A172 (cell line): ENCODE measurements around the gene APLNR. TPM values are rescaled to one million over a fixed set of nuclear protein-coding genes. Genes with fewer than 3 reads are reported as not detected.
A peak's percentile ranks its signal among the peaks of the same experiment; 100 is the strongest.
"Not testable (repeated sequence)": the region's sequence is repeated elsewhere in the genome, so short reads cannot be mapped to it uniquely, and the experiment has no call there.

ENCODE experiments used
- DNase-seq: peaks from one replicate; pipeline ENCODE4 v3.0.0-alpha.2; 2015; ENCODE audit warnings: low spot score
- total RNA-seq: library from RNA; depleted of rRNA; stranded (reverse); fragments of >200 nt; shearing (Covaris generic); gene quantifications from 2 replicates; pipeline ENCODE4 v1.2.3, GENCODE V29; 2014; rRNA removed

APLNR gene
- total RNA-seq: 0.03 TPM in 1 of 2 replicates, not detected in the other

DNA sequence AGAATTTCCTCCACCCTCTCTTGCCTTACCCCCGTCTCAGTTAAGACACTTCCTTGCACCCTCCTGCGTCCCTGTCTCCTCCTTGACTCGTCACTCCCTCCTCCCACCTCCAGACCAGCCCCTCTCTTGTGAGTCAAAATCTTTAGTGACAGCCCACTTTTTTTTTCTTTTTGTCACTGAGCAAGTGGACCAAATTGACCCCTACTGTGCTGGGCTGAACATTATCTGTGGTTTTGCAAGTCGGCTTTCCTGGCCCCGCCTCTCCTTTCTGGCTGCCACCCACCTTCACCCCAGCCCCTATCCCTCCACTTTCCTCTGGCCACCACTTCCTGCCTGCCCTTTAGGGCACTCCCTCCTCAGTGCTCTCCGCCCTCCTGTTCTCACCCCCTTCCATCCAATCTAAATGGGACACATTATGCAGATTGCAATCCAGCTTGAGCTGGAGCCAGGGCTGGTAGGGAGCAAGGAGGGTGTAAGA, at the start of gene APLNR:
Gene APLNR, minus strand, starts transcription at position 47 of the 478 bp plus-strand sequence. CDS start 246 bp downstream, outside the sequence.
- peak; percentile 10 for DNase-seq

DNA sequence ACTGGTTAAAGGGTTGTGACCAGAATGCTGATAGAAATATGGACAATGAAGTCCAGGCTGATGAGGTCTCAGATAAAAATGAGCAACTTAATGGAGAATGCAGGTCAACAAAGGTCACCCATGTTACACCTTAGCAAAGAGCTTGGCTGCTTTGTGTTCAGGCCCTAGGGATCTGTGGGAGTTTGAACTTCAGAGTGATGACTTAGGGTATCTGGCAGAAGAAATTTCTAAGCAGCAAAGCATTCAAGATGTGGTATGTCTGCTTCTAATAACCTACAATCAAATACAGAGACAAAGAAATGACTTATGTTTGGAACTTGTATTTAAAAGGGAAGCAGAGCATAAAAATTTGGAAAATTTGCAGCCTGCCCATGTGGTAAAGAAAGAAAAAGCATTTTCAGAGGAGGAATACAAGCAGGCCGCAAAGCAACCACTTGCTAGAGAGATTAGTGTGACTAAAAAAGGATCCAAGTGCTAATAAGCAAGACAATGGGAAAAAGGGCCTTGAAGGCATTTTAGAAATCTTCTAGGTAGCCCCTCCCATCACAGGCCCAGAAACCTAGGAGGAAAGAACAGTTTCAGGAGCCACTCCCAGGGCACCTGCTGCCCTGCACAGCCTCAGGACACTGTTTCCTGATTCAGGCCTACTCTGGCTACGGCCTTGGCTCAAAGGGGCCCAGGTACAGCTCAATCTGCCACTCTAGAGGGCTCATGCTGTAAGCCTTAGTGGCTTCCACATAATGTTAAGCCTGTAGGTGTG, 46.4 kb upstream of the APLNR start:
- no peak for DNase-seq

DNA sequence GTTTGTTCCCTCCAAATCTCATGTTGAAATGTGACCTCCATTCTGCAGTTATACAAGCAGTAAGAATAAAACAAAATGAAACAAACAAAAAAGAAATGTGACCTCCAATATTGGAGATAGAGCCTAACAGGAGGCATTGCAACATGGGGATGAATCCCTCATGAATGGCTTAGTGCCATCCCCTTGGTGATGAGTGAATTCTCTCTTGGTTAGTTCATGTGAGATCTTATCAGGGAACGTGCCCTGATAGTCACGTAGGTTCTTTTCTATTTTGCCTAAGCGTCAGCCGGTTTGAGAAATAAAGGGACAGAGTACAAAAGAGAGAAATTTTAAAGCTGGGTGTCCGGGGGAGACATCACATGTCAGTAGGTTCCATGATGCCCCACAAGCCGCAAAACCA, 44.5 kb upstream of the APLNR start:
- not testable (repeated sequence) for DNase-seq

DNA sequence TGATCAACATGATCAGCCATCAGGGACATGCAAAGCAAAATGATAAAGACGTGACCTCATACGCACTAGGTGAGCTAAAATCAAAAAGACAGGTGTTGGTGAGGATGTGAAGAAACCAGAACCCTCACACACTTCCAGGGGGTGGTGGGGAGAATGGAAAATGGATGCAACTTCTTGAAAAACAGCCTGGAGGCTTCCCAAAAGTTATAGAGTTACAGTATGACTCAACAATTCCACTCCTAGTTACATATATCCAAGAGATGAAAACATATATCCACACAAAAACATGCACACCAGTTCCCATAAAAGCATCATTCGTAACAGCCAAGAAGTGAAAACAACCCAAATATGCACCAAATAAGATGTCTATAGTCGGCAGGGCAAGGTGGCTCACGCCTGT, 42.1 kb upstream of the APLNR start:
- no peak for DNase-seq

DNA sequence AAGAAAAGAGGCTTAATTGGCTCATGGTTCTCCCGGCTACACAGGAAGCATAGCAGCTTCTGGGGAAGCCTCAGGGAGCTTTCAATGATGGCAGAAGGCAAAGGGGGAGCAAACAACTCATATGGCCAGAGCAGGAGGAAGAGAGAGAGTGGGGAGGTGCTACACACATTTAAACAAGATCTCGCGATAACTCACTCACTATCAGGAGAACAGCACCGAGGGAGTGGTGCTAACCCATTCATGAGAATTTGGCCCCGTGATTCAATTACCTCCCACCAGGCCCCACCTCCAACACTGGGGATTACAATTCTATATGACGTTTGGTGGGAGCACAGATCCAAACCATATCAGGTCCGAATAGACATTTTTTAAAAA, 41.7 kb upstream of the APLNR start:
- DNase-seq: no peak

DNA sequence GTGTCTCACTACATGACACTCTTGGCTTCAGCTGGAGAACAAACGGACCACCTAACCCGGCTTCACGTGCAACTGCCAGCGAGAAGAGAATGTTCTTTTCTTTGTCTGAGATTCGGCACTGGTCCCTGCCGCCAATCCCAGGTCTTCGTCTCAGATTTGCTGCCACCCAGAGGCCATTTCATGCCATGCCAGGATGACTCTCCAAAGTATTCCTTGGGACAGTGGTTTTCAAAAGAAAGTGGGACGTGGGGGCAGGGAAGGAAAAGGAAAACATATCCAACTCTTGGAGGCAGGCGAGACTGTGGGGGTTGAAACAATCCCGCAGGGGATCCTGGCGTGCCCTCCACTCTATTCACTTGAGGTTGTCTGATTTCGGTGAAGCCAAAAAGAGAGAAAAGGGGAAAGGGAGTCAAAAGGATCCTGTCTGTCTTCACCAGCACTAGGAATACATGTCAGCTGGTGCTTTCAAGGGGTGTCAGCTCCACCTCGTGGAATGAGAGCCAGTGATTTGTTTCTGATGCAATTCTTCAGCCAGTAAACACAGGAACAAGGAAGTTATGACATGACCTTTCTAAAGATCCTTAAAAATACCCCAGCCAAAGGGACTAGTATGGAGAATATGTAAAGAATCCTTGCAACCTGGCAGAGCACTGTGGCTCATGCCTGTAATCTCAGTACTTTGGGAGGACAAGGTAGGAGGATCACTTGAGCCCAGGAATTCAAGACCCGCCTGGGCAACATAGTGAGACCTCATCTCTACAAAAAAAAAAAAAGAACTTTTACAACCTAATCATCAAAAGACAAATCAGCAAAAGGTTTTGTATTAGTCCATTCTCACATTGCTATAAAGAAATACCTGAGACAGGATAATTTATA, 41.0 kb upstream of the APLNR start:
- peak; percentile 70 for DNase-seq

DNA sequence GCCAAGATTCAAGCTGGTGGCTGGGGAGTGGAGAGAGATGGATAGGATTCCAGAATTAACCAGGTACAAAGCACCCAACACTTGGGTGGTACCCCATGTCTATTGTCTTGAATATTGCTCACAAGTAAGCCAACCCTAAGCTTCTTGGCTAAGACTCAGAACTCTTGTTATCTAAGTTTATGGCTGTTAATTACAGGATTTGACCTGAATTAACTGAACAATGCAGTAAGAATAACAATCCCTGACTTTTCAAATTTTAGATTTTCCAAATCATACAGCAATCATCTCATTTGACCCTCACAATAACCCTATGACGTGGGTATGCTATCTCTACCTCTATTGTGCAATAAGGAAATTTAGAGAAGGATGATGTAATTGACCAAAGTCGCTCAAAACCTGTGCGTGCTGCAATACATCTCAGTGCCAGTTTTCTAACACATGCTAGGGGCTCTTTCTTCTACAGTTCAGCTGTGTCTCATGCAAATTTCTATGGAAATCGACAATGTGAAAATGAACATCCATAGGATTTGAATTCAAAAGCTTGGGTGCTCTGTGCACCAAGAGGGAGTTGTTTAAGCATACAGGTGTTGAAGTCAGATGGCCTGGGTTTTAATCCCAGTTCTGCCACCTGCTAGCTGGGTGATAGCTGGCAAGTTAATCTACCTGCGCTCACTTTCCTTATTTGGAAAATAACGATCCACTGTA, 40.1 kb upstream of the APLNR start:
- DNase-seq: no peak

DNA sequence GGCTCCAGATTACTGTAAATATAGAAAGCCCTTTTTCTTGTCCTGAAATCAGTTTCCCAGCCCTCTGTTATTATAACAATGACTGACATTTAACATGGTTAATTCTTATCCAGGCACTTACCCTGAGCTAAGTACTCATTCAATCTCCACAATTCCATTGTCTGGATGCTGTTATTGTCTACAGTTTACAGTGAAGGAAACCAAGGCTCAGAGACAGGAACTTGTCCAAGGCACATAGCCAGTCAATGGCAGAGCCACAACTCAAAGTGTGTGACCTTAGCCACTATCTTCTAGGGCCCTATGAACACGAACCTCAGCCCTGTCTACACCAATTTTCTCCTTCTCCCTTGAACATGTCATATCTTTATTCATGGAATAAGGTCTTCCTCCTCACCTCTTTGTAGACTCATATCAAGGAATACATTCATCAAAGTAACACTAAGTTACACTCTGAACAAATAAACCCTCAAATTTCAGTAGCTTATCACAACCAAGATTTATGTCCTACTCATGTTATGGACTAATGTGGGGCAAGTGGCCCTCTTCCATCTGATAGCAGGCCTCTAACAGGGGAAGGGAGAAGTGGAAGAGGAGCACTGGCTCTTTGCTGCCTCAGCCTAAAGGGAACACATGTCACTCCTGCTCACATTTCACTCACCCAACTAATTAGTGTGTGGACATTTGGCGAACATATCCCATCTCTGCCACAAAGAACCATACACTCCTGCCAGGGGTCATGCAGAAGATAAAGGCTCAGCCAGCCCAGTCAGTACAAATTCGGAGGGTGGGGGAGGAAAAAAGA, 39.3 kb upstream of the APLNR start:
- no peak for DNase-seq

DNA sequence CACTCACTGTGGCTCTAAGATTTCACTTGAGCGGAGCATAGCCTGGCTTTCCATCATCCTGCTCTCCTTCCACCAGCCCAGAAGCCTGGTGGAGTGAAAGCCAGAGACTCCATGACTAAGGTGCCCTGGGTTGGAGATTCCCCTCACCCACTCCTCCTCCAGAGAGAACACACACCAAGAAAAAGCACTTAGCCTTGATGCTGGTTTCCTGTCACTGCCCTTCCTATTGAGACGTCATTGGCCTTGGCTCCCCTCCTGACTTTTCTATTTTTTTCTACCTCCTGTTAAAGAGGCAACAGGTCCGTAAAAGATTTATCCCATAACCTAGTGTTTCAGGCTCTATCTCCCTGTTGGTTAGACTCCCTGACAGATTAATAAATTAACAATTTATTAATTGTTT, 38.5 kb upstream of the APLNR start:
- no peak for DNase-seq

DNA sequence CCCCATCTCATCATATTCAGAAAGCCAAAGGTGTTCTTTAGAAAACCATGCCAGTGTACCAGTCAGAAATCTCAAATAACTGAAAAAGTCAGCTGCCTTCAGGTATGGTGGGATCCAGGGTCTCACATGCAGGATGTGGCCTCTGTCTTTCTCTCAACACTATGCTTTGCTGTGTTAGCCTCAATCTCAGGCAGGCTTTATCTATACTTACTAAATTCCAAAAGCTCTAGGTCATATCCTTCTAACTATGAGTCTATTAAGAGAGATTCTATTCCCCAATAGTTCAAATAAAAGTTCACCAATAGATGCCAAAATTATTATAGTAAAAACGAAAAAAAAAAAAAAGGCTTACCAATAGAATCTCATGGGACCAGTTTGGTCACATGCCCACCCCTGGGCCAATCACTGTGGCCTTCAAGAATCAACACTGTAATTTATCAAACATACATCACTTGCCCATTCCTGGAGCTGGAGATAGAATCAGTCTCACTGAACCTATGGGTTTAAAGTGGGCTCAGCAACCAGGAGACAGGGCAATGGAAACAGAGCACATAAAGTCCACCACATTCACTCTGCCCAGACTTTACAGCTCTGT, 38.0 kb upstream of the APLNR start:
- DNase-seq: no peak

DNA sequence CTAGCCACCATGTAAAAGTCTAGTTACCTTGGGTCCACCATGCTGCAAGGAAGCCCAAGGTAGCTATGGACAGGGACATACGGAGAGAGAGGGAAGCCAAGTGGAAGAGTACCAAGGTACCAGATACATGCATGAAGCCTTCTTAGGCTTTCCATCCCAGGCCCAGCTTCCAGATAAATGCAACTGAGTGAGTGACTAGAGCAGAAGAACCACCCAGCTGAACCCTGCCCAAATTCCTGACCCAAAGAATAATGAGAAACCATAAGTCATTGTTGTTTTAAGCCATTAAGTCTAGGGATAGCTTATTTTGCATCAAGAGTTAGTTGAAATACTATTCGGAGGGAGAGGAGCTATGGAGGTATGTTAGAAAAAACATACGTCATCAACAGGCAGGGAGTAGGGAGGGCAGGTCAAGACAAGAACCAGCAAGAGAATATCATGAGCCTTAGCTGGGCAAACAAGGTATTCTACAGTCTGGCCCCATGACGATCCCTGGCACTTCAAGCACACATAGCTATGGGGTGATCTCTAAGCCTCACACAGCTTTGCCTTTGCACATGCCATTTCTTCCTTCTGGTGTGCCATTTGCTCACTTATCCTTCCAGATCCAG, 36.5 kb upstream of the APLNR start:
- no peak for DNase-seq

DNA sequence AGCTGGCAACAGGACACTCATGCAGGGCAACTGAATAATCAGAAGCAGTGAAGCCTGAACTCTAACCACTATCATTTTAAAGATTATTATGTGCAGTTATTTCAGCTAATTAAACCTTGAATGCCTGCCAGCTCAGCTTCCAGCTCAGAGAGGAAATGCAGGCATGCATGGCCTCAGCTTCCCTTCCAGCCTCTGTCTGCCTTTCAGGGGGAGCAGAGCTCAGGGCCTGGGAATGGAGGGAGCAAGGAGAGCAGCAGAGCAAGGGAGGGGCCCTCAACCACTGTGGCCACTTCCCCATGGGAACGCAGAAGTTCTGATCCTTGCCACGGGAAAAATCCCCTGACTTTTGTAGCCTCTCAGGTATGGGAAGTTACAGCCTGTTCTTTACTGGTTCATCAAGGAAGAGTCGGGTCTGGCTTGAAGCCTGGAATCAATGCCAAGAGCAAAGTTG, 32.5 kb upstream of the APLNR start:
- no peak for DNase-seq

DNA sequence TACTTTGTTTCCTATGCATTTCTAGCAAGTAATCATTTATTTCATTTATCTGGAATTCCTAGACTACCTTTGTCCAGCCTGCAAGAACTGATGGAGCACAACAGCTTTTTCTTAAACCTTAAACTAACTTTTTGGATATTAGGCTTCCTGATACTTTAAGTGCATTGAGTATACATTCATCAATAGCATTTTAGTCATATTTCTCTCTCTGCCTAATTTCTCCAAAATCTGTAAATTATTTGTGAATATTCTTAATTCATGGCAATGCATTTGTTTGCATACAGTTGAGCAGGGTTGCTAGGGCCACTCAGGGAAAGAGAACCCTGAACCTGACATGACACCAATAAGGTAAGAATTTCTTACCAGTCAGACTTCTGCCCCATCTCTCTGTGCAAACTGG, 29.1 kb upstream of the APLNR start:
- no peak for DNase-seq

DNA sequence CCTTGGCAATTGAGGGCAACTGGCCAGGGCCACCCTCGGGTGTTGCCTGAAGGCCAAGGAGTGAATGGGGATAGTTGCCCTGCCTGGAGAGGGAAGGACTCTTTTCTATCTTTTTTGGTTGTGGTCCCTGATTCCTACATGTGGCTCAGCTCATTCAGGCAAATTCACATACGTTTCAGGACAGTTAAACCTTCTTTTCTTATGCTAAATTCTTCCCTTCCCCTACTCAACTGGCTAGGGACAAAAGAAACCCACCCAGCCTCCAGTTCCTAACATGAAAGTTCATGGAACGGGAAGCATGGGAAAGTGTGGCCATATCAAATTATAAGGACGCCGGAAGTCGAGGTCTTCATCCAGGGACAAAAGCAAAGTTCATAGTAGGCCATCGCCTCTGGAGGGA, 26.3 kb upstream of the APLNR start:
- no peak for DNase-seq

DNA sequence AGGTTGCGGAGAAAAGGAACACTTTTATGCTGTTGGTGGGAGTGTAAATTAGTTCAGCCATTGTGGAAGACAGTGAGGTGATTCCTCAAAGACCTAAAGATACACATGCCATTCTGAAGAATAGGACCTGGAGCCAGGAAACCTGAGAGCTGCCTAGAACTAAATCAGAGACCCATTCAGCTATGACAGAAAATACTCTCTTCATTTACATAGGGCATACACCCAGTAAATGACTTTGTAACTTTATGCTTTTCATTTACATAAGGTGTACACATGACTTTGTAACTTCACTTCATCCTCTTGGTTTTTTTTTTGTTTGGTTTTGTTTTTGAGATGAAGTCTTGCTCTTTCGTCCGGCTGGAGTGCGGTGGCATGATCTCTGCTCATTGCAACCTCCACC, 25.1 kb upstream of the APLNR start:
- DNase-seq: no peak

DNA sequence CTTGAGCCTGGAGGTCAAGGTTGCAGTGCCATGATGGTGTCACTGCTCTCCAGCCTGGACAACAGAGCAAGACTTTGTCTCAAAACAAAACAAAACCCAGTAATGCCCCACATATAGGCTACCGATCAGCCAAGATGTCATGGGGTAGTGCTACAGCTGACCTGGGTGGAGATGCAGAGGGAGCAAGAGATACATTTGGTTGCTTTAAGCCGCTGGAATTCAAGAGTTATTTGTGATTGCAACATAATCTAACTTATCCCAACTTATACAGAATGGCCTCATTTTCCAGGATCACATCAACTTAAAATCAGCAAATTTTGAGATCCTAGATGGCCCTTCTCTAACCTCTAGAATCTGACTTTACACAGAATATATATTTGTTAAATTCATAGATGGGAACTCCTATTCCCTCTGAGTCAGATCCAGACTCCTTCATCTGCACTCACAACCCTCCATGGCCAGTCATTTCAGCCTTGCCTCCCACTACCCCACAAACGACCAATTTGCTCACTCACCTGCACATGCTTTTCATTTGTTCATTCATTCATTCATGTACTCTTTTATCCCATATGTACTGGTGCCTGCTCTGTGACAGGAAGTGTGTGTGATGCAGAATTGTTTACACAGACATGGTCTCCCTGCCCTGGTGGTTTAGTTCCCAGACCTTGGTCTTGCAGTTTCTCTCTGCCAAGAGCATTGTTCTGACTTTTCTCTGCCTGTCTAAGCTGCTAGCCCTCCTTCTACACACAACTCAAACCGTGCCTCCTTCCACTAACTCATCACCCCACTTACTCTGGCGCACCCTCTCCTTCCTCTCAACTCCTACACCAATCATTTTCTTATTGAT, 24.1 kb upstream of the APLNR start:
- no peak for DNase-seq

DNA sequence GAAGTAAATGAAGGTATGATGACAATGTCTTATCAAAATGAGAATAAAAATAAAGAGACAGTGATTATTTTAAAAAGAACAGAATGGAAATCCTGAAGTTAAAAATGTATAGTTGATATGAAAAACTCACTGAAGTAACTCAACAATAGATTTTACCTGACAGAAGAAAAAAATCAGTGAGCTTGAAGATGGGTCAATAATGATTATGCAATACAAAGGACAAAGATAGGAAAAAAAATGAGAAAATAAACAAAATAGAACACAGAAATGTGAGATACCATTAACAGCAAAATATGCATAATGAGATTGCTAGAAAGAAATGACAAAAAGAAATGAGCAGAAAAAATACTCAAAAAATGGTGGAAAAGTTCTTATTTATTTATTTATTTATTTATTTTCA, 19.1 kb upstream of the APLNR start:
- DNase-seq: no peak

DNA sequence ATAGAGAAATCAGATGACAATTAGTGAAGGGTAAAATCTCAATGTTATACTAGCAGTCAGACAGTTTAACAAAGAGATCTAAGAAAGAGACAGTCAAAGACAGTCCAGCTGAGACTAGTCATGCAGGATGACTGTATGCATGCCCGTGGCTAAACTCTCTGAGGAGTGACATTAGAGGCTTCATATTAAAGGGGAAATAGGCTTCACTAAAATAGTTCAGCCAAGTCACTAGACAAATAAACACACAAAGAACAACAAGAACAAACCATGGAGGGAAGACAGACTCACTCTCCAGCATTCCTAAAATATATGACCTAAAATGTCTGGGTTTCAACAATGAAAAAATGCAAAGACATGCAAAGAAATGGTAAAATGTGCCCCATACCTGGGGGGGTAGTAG, 18.6 kb upstream of the APLNR start:
- DNase-seq: no peak

DNA sequence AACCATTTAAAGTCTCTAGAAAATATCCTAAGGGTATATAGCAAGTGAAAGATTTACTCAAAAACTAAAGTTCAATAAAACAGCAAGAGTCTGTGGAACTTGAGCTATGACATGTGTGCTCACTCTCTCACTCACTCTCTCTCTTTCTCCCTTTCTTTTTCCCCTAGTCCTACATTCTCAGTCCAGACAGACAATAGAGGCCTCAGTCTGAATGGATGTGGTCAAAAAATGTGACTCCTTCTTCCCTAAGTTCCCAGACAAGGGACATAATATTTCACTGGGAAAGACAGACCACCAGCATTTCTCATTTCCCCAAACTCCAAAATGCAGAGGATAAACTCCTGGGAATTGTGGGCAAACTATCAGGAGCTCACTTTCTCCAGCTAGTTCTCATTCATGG, 17.6 kb upstream of the APLNR start:
- DNase-seq: no peak
